ENCODE measurements around the gene SYS1. TPM values are rescaled to one million over a fixed set of nuclear protein-coding genes. Genes with fewer than 3 reads are reported as not detected.

SYS1 gene
- total and polyA plus RNA-seq, 2 of the 8 experiments (the other 6 are each of a cell fraction or from before 2014, with no cell fraction given): 19.6 to 50.8 TPM

DNA sequence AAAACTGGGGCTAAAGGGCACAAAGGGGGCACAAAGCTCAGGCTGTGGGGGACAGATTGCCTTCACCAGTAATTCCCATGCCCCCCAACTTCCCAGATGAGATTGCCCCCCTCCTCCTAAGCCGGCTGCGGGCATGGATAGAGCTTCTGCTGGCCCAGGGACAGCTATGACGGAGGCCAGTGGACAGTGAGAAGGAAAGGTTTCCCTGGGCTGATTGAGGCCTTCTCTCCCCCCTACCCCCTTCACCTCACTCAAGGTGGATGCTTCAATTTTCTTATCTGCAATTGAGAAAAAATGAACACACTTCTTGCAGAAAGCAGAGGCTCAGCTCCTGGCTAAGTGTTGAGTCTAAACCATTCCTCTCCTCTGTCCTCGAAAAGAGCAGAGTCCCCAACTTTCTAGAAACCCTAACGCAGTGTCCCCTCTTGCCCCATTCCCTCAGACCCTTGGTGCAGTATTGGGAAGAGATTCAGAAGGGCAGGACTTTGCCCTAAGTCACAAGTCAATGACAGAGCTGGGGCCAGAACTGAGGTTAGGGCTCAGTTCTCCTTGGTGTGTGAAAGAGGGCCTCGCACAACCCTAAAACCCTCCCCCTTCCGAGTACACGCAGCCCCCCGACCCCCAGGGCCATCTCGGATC lies 15.5 kb upstream of the SYS1 start:
- H3K18ac ChIP-seq (ENCODE audit: extremely low read depth, low read length): peak overlapping the region; percentile 42; the same call in 1 of the 2 replicates
- H4K5ac ChIP-seq (ENCODE audit: insufficient read length, low read depth, low read length): no peak overlapping the region
- no peak overlapping the region for H2AFZ ChIP-seq (ENCODE audit: low read length)
- ChIA-PET POLR2A (ENCODE audit: partially characterized antibody) (interaction anchor here (0.7 to 6.8 kb wide), 27 partner anchors 12 to 587 kb away, joined by 3 to 113 read pairs (median 3); partner anchors contain the start of genes PCIF1, PIGT, SYS1 and TP53TG5), CTCF (ENCODE audit: partially characterized antibody) (interaction anchor here (0.6 to 6.5 kb wide), 16 partner anchors 10 to 423 kb away, joined by 3 to 33 read pairs (median 4); partner anchors contain the start of gene SYS1)
- H4K8ac ChIP-seq (ENCODE audit: extremely low read depth, insufficient read depth, low read length): no peak overlapping the region
- no peak overlapping the region for H2BK120ac ChIP-seq (replicated peaks; ENCODE audit: low read depth, low read length)
- H3K9ac ChIP-seq (replicated peaks in 1 of 4; ENCODE audit: extremely low read depth in 1 of 4, low read depth in 3 of 4, low read length in 3 of 4): peak overlapping the region; percentile 48 to 68 (median 64)
- H3K14ac ChIP-seq (ENCODE audit: insufficient read length): no peak overlapping the region
- peaks cover 12% of the 10 kb centered on the region; the same call in 1 of the 2 replicates for H3K23me2 ChIP-seq (ENCODE audit: low read depth, low read length)
- peaks cover 17% of the 10 kb centered on the region for H3K79me1 ChIP-seq (ENCODE audit: low read depth, low read length)
- peak overlapping the region; percentile 10; the same call in 1 of the 2 replicates for H3K27ac ChIP-seq (ENCODE audit: low read depth, low read length)
- H3K4ac ChIP-seq (replicated peaks; ENCODE audit: insufficient read length, low read depth, low read length): no peak overlapping the region
- DNase-seq (ENCODE audit: low read depth in 1 of 2, low spot score in 2 of 2) (no peak), FAIRE-seq (no peak)
- TF ChIP-seq POLR2A (IDR thresholded peaks at IDR 0.05; ENCODE audit: control extremely low read depth in 1 of 2, low read depth in 2 of 2, low read length in 2 of 2) (no peak), SIX5 (IDR thresholded peaks at IDR 0.05; ENCODE audit: low read depth, low read length) (no peak), FOSL1 (IDR thresholded peaks at IDR 0.05; ENCODE audit: insufficient read depth, low read depth, low read length) (no peak), SRF (IDR thresholded peaks at IDR 0.05; ENCODE audit: low read depth, low read length) (no peak), YY1 (IDR thresholded peaks at IDR 0.05; ENCODE audit: low read depth, low read length) (no peak), BACH1 (IDR thresholded peaks at IDR 0.05; ENCODE audit: low read length) (no peak), BCL11A (IDR thresholded peaks at IDR 0.05; ENCODE audit: low read depth in 2 of 2, low read length in 2 of 2) (no peak), CHD1 (IDR thresholded peaks at IDR 0.05; ENCODE audit: low read depth, low read length) (no peak), NRF1 (IDR thresholded peaks at IDR 0.05; ENCODE audit: low read depth, low read length) (no peak)
- no peak overlapping the region for H2AK5ac ChIP-seq (ENCODE audit: low read depth, low read length)
- 17% methylated on average over 9 of the region's 10 CpGs; no CpG with 5 or more reads in 1 of the 2 experiments for WGBS, 2 experiments (ENCODE audit: extremely low coverage in 1 of 2, insufficient coverage in 1 of 2, insufficient read length in 1 of 2, insufficient replicate concordance in 2 of 2, low coverage in 1 of 2, low lambda C conversion rate in 2 of 2, missing lambda C conversion rate in 1 of 2)
- H2BK12ac ChIP-seq (ENCODE audit: low read depth, low read length): peak overlapping the region; percentile 51; the same call in 1 of the 2 replicates
- peaks cover 0 to 54% of the 10 kb centered on the region in 2 experiments; a peak in 2 of 4 replicates for H3K79me2 ChIP-seq (ENCODE audit: control insufficient read depth in 1 of 2, insufficient read depth in 2 of 2, low read length in 2 of 2)
- no peak overlapping the region for H3K23ac ChIP-seq (ENCODE audit: insufficient read length)
- H3K27me3 ChIP-seq (replicated peaks in 1 of 4; ENCODE audit: control insufficient read depth in 3 of 4, extremely low read depth in 1 of 4, insufficient read depth in 3 of 4, low read length in 3 of 4): no peaks in the 10 kb centered on the region
- H4K91ac ChIP-seq (replicated peaks; ENCODE audit: insufficient read length, low read length): peak overlapping the region; percentile 11
- H3K9me3 ChIP-seq (ENCODE audit: insufficient read depth in 2 of 2, low read depth in 1 of 2, low read length in 1 of 2): no peaks in the 10 kb centered on the region
- H3K36me3 ChIP-seq (ENCODE audit: control insufficient read depth in 2 of 4, insufficient read depth in 4 of 4, low read length in 3 of 4): no peaks in the 10 kb centered on the region
- no peak overlapping the region for H2BK20ac ChIP-seq (ENCODE audit: low read length)
- no peak overlapping the region for H2BK15ac ChIP-seq (ENCODE audit: low read length)
- H3K4me1 ChIP-seq (replicated peaks in 1 of 4; ENCODE audit: control insufficient read depth in 3 of 4, insufficient read depth in 4 of 4, low read length in 3 of 4): peaks cover 31 to 50% (median 40%) of the 10 kb centered on the region in 4 experiments
- peaks cover 0 to 7% of the 10 kb centered on the region in 2 experiments for H4K20me1 ChIP-seq (replicated peaks in 1 of 2; ENCODE audit: control insufficient read depth in 1 of 2, insufficient read depth in 2 of 2, low read length in 2 of 2)
- H3K56ac ChIP-seq (replicated peaks; ENCODE audit: insufficient read length, low read depth, low read length): no peak overlapping the region
- H3K4me2 ChIP-seq (ENCODE audit: insufficient read depth in 1 of 2, low read depth in 2 of 2, low read length in 2 of 2): peak overlapping the region; percentile 94 to 96
- H2BK5ac ChIP-seq (ENCODE audit: low read depth, low read length): no peak overlapping the region
- H3K4me3 ChIP-seq (ENCODE audit: extremely low read depth in 1 of 4, insufficient read depth in 2 of 4, low read depth in 3 of 4, low read length in 4 of 4): peak overlapping the region; percentile 68 to 95 (median 72)

Data from H1 (cell line).